Activated CD8-positive, alpha-beta memory T cell treated with anti-CD3 and anti-CD28 coated beads for 36 hours (primary cell): ENCODE measurements around the gene SALL4. TPM values are rescaled to one million over a fixed set of nuclear protein-coding genes. Genes with fewer than 3 reads are reported as not detected.
"Not testable (repeated sequence)": the region's sequence is repeated elsewhere in the genome, so short reads cannot be mapped to it uniquely, and the experiment has no call there.

Source experiments
- CTCF ChIA-PET: fragments of 350-600 bp; sonication (Branson Sonifier 250); formaldehyde crosslinking; loops from one replicate; lab custom pipeline; 2021; ENCODE audit warnings: antibody characterized with exemption; lab: Charles Lee
- POLR2A ChIA-PET: fragments of 350-600 bp; sonication (Branson Sonifier 250); formaldehyde crosslinking; loops from one replicate; lab custom pipeline; 2021; ENCODE audit warnings: antibody characterized with exemption; lab: Charles Lee
- total RNA-seq, 2 experiments: library from RNA; stranded (reverse); gene quantifications; one replicate each; pipeline ENCODE4 v1.2.3, GENCODE V29; 2021

Gene SALL4
- total RNA-seq, 2 experiments from 2014 or later, result 0.46 to 0.70 TPM

- ChIA-PET CTCF (no interaction called here), POLR2A (no interaction called here)
Observed at GRCh38 chr20:51747182-51747911, 55.0 kb downstream of the SALL4 start.

GRCh38 chr20:51745804-51746203 is 56.5 kb downstream of the SALL4 start:
- POLR2A ChIA-PET, result no interaction called here
- CTCF ChIA-PET, result interaction anchor here (0.8 kb wide), 1 partner anchor 93 kb away, joined by 3 read pairs; no protein-coding TSS in a partner anchor

GRCh38 chr20:51740838-51741237 is 61.5 kb downstream of the SALL4 start:
- CTCF ChIA-PET, result no interaction called here
- POLR2A ChIA-PET, result no interaction called here

GRCh38 chr20:51740308-51740707 is 62.0 kb downstream of the SALL4 start:
- CTCF ChIA-PET, result not testable (repeated sequence)
- POLR2A ChIA-PET, result interaction anchor here (0.6 kb wide), 1 partner anchor 52 kb away, joined by 3 read pairs; no protein-coding TSS in a partner anchor

- ChIA-PET CTCF (no interaction called here), POLR2A (interaction anchor here (0.6 kb wide), 1 partner anchor 53 kb away, joined by 3 read pairs; no protein-coding TSS in a partner anchor)
Observed at GRCh38 chr20:51739722-51740249, 62.5 kb downstream of the SALL4 start.

GRCh38 chr20:51738877-51739447 is 63.4 kb downstream of the SALL4 start:
- ChIA-PET POLR2A (no interaction called here), CTCF (no interaction called here)

GRCh38 chr20:51738261-51738660 is 64.1 kb downstream of the SALL4 start:
- CTCF ChIA-PET, result not testable (repeated sequence)

GRCh38 chr20:51736947-51737346 is 65.4 kb downstream of the SALL4 start:
- ChIA-PET POLR2A (no interaction called here), CTCF (no interaction called here)

More at GRCh38 chr20:51738261-51738660, 64.1 kb downstream of the SALL4 start:
- POLR2A ChIA-PET, result not testable (repeated sequence)

GRCh38 chr20:51735728-51736600 is 66.4 kb downstream of the SALL4 start:
- ChIA-PET CTCF (no interaction called here), POLR2A (no interaction called here)

- ChIA-PET CTCF (no interaction called here), POLR2A (no interaction called here)
Observed at GRCh38 chr20:51734876-51735720, 67.2 kb downstream of the SALL4 start.

GRCh38 chr20:51733070-51733469 is 69.3 kb downstream of the SALL4 start:
- ChIA-PET POLR2A (interaction anchor here (0.5 kb wide), 1 partner anchor 72 kb away, joined by 3 read pairs; no protein-coding TSS in a partner anchor), CTCF (no interaction called here)

Other genes starting within 250 kb of the SALL4 start
- gene ATP9A, start 34.1 kb downstream of the SALL4 start, total RNA-seq, result 1 to 10 TPM; 1.2 to 1.3 TPM